ENCODE data around the gene FKBP15.

DNA sequence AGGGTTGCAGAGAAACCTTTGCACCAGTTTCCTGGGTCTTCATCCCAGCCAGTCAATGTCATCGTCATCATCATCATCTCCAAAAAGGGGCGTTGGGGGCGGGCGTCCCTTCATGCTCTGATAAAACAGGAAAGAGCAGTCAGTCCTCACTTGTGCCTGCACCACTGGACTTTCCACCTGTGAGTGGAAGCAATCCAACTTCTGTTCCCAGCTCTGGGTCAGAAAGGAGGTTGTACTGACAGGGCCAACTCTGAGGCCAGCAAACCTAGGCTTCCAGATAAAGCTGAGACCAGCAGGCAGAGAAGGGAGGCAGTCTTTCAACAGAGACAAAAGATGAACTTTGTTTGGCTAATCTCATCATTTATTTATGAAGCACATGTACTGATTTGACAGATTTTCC is 55.0 kb downstream of the FKBP15 start:
- TF ChIP-seq CTCF (optimal IDR thresholded peaks at IDR 0.05 in 1 of 3, IDR thresholded peaks at IDR 0.05 in 1 of 3, conservative IDR thresholded peaks at IDR 0.05 in 1 of 3; ENCODE audit: extremely low read depth in 1 of 3, insufficient read depth in 2 of 3, low read length in 3 of 3) (no peak), EZH2 (IDR thresholded peaks at IDR 0.05; ENCODE audit: low read length) (no peak)
